HG02759 (cell line): ENCODE measurements around the gene CH25H.

Source experiments
- ATAC-seq: cut with Tn5 transposase; IDR thresholded peaks from one replicate; pipeline ENCODE4 v1.9.1; 2021; ENCODE audit warnings: mild to moderate bottlenecking, moderate library complexity; ENCODE audit not compliant: unreplicated experiment

Gene CH25H

DNA sequence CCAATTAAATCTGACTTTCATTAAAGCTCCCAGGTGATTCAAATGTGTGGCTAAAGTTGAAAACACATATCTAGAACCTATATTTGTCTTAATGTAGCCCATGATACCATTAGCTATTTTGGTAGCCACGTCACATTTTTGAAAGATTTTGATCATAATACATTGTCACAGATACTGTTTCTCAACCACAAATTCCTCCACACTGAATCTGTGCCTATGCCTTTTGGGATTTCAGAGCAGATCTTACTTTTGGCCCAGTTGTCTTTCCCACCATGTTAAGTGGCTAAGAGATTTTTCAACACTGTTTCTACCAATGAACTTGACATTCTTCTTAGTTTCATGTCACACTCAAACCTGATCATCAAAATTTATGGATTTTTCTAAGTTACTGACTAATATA lies 47.4 kb downstream of the CH25H start:
- no peak for ATAC-seq

DNA sequence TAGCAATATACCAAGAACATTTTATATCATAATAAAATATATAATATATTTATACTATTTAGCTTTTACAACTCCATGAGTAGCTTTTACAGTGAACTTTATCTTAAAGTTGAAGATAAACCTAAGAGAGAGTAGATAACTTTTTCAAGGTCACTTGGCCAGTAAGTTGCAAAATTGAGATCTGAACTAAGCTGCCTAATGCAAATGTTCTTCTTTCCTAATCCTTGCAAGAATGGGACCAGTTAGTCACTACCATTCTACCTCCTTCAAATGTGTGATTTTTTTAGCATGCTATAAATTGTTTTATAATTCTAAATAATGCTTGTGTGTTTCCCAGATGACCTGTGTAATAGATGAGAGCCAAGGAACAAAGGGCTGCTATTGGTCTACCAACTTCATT lies 47.8 kb downstream of the CH25H start:
- ATAC-seq, result no peak

DNA sequence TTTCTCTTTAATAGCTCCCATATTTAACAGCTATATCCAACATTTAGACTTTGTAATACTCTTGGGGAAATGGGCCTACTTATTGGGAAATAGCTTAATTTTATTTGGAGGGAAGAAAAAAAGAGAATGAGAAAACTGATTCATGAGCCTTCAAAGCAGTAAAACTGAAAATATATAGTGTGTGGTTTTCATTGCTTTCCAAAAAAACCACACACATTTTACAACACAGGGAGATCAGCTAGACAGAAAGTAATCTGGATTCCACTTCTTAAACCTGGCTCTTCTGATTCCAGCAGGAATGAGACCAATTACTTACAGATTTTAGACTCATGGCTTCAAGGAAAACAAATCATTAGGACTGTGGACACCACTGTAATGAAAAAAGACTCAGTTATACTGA lies 48.7 kb downstream of the CH25H start:
- no peak for ATAC-seq

DNA sequence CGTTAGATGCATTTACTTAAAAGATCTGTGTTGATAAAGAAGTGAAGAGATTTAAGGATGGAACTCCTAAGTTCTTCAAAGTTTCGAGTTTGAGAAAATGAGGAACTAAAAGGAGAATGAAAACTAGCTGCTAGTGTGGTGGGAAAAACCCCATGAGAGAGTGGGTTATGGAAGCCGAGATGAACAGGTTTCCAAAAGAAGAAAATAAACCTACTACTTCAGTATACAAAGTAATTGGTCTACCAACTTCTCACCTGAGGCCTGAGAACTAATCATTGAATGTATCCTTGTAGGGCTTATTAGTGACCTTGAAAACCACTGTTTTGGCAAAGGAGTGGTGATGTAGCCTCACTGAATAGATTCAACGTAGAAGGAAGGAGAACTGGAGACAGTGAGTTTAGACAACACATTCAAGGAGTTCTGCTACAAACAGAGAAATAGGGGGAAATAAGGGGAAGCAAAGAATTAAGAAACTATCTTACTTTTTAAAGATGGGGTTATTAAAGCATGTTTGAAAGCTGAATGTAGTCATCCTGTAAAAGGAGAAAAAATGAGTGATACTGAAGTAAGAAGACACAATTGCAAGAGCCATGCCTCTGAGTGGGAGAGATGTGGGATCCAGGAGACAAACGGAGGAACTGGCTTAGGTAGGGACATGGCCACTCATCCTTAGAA lies 50.8 kb downstream of the CH25H start:
- no peak for ATAC-seq
